ENCODE measurements around the gene PCDH9.

PCDH9 gene

GRCh38 chr13:66503890-66504289 lies 726.2 kb downstream of the PCDH9 start:
- DNase-seq, result no peak

- no peak for DNase-seq
Observed at GRCh38 chr13:66501181-66501580, 729.0 kb downstream of the PCDH9 start.

- peak; percentile 20 for DNase-seq
Observed at GRCh38 chr13:66492479-66492878, 737.7 kb downstream of the PCDH9 start.

GRCh38 chr13:66491251-66491650 lies 738.9 kb downstream of the PCDH9 start:
- DNase-seq, result no peak

GRCh38 chr13:66489586-66489985 lies 740.5 kb downstream of the PCDH9 start:
- DNase-seq, result no peak

- no peak for DNase-seq
Observed at GRCh38 chr13:66489172-66489571, 741.0 kb downstream of the PCDH9 start.

GRCh38 chr13:66483712-66484111 lies 746.4 kb downstream of the PCDH9 start:
- DNase-seq, result no peak

GRCh38 chr13:66482836-66483235 lies 747.3 kb downstream of the PCDH9 start:
- DNase-seq, result no peak

GRCh38 chr13:66477816-66478215 lies 752.3 kb downstream of the PCDH9 start:
- no peak for DNase-seq

GRCh38 chr13:66475061-66475460 lies 755.1 kb downstream of the PCDH9 start:
- DNase-seq, result no peak

GRCh38 chr13:66469745-66470144 lies 760.4 kb downstream of the PCDH9 start:
- no peak for DNase-seq

GRCh38 chr13:66468656-66469055 lies 761.5 kb downstream of the PCDH9 start:
- no peak for DNase-seq

GRCh38 chr13:66462187-66462586 lies 767.9 kb downstream of the PCDH9 start:
- DNase-seq, result peak; percentile 15

GRCh38 chr13:66461021-66461420 lies 769.1 kb downstream of the PCDH9 start:
- no peak for DNase-seq

GRCh38 chr13:66459634-66460033 lies 770.5 kb downstream of the PCDH9 start:
- DNase-seq, result no peak

- DNase-seq, result no peak
Observed at GRCh38 chr13:66459143-66459542, 771.0 kb downstream of the PCDH9 start.

GRCh38 chr13:66446413-66446812 lies 783.7 kb downstream of the PCDH9 start:
- no peak for DNase-seq

GRCh38 chr13:66443926-66444325 lies 786.2 kb downstream of the PCDH9 start:
- DNase-seq, result no peak

GRCh38 chr13:66440938-66441337 lies 789.2 kb downstream of the PCDH9 start:
- DNase-seq, result no peak

- no peak for DNase-seq
Observed at GRCh38 chr13:66430728-66431127, 799.4 kb downstream of the PCDH9 start.

- DNase-seq, result no peak
Observed at GRCh38 chr13:66430269-66430668, 799.9 kb downstream of the PCDH9 start.

GRCh38 chr13:66429156-66429555 lies 801.0 kb downstream of the PCDH9 start:
- no peak for DNase-seq

GRCh38 chr13:66427458-66427861 lies 802.7 kb downstream of the PCDH9 start:
- no peak for DNase-seq

- DNase-seq, result peak; percentile 3
Observed at GRCh38 chr13:66425741-66426140, 804.4 kb downstream of the PCDH9 start.

GRCh38 chr13:66424422-66424821 lies 805.7 kb downstream of the PCDH9 start:
- no peak for DNase-seq

- DNase-seq, result no peak
Observed at GRCh38 chr13:66415444-66415843, 814.7 kb downstream of the PCDH9 start.
